GM13976 (cell line): ENCODE measurements around the gene CERS6.

Experiments
- DNase-seq: peaks from one replicate; pipeline ENCODE4 v3.0.0; 2012; ENCODE audit warnings: low spot score
- CTCF ChIP-seq: IDR thresholded peaks from 2 replicates; pipeline ENCODE4 v1.5.1; 2012; ENCODE audit warnings: borderline replicate concordance, mild to moderate bottlenecking; ENCODE audit not compliant: insufficient read depth; ENCODE audit errors: extremely low read depth, missing control alignments, control extremely low read depth
- in situ Hi-C: fragments of 300-500 bp; cut with MboI; formaldehyde crosslinking; loops from one replicate; pipeline ENCODE4 v1.12.0; 2022; ENCODE audit warnings: low sequenced_read_pairs, mixed read lengths, inconsistent platforms; ENCODE audit not compliant: unreplicated experiment

CERS6 gene

DNA sequence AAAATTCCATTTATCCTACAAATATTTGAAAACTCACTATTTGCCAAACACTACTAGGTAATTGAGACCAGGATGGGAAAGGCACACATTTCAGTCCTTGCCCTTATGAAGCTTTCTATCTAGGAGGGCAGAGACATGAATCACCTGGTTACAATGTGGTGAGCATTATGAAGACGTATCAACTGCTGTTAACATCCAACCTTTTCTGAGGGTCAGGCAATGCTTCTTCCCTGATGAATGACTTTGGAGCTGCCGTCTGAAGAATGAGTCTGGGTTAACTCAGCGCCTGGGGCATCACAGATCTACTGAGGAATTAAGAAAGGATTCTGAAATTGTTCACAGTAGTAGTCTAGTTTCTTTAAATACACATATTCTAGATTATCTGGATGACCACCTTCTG is 284.3 kb downstream of the CERS6 start:
- no peak for TF ChIP-seq CTCF
- in situ Hi-C loops = no loop called here
- DNase-seq = no peak

DNA sequence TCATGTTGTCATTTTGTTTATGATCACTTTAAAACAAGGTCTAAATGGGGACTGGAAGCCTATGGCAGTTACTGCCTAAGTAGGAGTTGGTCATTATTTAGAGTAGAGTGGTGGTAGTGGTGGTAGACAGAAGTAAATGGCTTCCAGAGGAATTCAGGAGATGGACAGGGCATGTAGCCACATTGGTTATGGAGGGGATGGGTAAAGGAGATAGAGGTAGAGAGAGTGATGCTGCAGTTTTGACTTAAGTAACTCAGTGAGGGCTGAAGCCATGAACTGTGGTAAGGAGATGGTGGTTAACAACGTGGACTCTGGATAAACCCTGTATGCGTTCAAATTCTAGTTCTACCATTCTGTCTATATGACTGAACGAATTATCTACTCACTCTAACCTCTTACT is 284.7 kb downstream of the CERS6 start:
- no peak for TF ChIP-seq CTCF
- no peak for DNase-seq
- in situ Hi-C loops = no loop called here

- DNase-seq = no peak
- no peak for TF ChIP-seq CTCF
- in situ Hi-C loops = no loop called here
Observed at GRCh38 chr2:168742258-168742932, 286.3 kb downstream of the CERS6 start.

- in situ Hi-C loops = no loop called here
- DNase-seq = no peak
- TF ChIP-seq CTCF = no peak
Observed at GRCh38 chr2:168744844-168745243, 288.8 kb downstream of the CERS6 start.

DNA sequence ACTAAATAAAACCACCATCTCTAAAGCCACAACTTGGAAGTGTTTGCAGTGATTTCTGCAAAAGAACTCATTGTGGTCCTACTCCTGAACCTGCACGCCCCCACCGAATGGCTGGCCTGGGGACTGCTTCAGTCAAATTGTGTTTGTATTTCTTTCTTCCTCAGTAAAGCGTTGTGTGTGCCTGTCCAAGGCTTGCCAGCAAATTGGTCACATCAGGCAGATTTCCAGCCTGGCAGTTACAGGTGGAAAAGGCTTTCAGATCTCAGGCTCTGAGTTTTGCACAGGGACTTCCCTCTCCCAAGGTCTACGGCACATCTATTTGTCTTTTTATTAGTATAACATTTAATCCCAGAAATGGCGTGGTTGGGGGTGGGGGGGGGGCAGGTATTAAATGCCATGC is 292.4 kb downstream of the CERS6 start:
- TF ChIP-seq CTCF = no peak
- in situ Hi-C loops = no loop called here
- DNase-seq = no peak

GRCh38 chr2:168749297-168749696 is 293.2 kb downstream of the CERS6 start:
- DNase-seq = no peak
- in situ Hi-C loops = no loop called here
- TF ChIP-seq CTCF = no peak
